ENCODE results near the gene TMC7. TPM values are rescaled to one million over a fixed set of nuclear protein-coding genes. Genes with fewer than 3 reads are reported as not detected.
A peak's percentile ranks its signal among the peaks of the same experiment; 100 is the strongest.

Gene TMC7
- total and polyA plus RNA-seq, 9 of the 15 experiments (the other 6 are each of a cell fraction or from before 2014, with no cell fraction given): 0.08 to 2.0 (median 1.5) TPM

GRCh38 chr16:19067349-19068236, 83.9 kb downstream of the TMC7 start, which contains the start of gene COQ7 (continued):
- peak; percentile 89 for TF ChIP-seq GABPA (tag; conservative IDR thresholded peaks at IDR 0.05; ENCODE audit: low read depth)
- TF ChIP-seq RBM22 (IDR thresholded peaks at IDR 0.05; ENCODE audit: low read depth, low read length, poor library complexity, severe bottlenecking): no peak
- peak; percentile 79; the same call in 1 of the 2 replicates for TF ChIP-seq NKRF (IDR thresholded peaks at IDR 0.05; ENCODE audit: borderline replicate concordance)
- TF ChIP-seq ZNF232 (CRISPR knock-in tag; IDR thresholded peaks at IDR 0.05): no peak
- TF ChIP-seq PCBP2 (IDR thresholded peaks at IDR 0.05; ENCODE audit: low read depth, low read length, poor library complexity, severe bottlenecking): no peak
- peak; percentile 53 to 66; a peak in 1 of 4 replicates for TF ChIP-seq KDM1A (IDR thresholded peaks at IDR 0.05)
- no peak for TF ChIP-seq RUNX1 (IDR thresholded peaks at IDR 0.05; ENCODE audit: low read depth)
- TF ChIP-seq WHSC1 (IDR thresholded peaks at IDR 0.05; ENCODE audit: low read length): no peak
- peak; percentile 65; the same call in 1 of the 2 replicates for TF ChIP-seq CC2D1A (IDR thresholded peaks at IDR 0.05)
- TF ChIP-seq CTCFL (IDR thresholded peaks at IDR 0.05; ENCODE audit: borderline replicate concordance, insufficient read depth, low read depth, low read length, poor library complexity, severe bottlenecking): no peak
- TF ChIP-seq ZNF592 (IDR thresholded peaks at IDR 0.05): no peak
- TF ChIP-seq RNF219 (CRISPR knock-in tag; IDR thresholded peaks at IDR 0.05): no peak
- TF ChIP-seq IRF2 (CRISPR knock-in tag; IDR thresholded peaks at IDR 0.05): no peak
- TF ChIP-seq BCOR (IDR thresholded peaks at IDR 0.05): peak; percentile 24; the same call in 1 of the 2 replicates
- TF ChIP-seq TAL1 (IDR thresholded peaks at IDR 0.05): no peak

Measured in K562 (cell line).